HG02938 (cell line): ENCODE data around the gene ATP2B2.

Source experiments
- ATAC-seq: cut with Tn5 transposase; IDR thresholded peaks from one replicate; pipeline ENCODE4 v1.9.1; 2021; ENCODE audit warnings: mild to moderate bottlenecking, moderate library complexity; ENCODE audit not compliant: unreplicated experiment

Gene ATP2B2

GRCh38 chr3:10453431-10454163 is 51.8 kb downstream of the ATP2B2 start:
- ATAC-seq = no peak

GRCh38 chr3:10450494-10451440 is 54.6 kb downstream of the ATP2B2 start:
- no peak for ATAC-seq

DNA sequence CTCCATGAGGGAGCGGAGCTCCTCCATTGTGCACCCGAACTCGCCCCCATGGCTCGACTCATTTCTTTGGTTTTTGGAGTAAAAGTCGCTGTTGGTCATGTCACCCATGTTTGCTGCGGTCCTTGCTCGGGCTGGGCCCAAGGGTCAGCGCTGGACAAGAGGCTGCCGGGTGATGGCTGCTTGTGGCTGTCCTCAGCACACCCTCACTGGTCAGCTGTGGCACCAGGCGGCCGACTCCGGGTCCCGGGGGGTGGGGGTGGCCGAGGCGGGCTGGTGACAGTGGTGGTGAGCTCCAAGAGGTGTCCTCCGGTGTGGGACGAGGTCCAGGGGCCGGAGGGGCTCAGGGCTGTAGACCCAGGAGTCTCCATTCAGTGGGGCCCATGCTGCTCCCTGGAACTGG is 56.0 kb downstream of the ATP2B2 start:
- ATAC-seq = no peak

DNA sequence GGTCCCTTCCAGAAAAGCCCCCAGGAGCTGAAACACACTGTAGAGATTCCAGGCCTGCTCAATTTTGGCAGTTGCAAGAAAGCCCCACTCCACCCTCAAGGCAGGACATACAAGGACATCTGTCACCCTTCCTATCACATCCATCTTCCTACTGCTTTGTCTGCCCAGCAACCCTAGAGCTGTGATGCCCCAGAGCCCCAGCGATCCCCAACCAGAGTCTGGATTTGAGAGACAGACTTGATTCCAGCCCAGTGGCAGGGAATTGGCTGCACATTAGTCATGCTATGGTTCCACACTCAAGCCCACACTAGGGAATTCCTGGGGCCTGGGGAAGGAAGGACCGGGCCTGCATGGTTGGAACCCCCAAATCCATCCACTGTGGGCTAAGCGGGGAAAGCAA is 56.8 kb downstream of the ATP2B2 start:
- no peak for ATAC-seq

DNA sequence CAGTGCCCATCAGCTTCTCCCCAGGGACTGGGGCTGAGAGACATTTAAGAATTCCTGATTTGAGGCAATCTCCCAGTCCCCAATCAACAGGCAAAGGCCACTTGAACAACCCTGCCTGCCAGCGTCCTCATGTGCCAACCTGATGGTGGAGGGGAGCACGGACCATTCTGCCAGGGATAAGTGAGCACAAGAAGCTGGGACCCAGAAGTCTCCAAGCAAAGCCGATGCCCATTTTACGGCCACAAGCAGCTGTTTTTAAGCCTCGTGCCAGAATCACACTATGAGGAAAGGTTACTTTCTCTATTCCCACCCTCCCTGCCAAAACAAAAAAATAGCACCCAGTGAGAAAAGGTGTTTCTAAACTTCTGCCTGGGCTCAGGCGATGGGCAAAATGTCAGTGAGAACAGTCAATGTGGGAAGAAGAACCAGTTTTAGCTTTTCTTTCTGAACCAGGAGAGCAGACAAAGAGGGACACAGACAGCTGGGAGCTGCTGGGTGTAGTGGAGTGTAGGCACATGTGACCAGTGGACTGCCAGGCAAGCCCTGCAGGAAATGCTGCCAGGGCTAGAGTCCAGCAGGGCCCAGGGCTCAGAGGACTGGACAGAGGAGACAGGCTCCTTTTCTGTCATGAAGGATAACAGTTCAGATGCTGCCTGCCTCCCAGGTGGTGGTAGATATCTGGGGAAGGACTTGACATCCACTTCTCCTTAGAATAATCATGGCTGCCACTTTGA is 57.7 kb downstream of the ATP2B2 start:
- no peak for ATAC-seq

- no peak for ATAC-seq
These were observed 58.3 kb downstream of the ATP2B2 start for GRCh38 chr3:10447110-10447509.

DNA sequence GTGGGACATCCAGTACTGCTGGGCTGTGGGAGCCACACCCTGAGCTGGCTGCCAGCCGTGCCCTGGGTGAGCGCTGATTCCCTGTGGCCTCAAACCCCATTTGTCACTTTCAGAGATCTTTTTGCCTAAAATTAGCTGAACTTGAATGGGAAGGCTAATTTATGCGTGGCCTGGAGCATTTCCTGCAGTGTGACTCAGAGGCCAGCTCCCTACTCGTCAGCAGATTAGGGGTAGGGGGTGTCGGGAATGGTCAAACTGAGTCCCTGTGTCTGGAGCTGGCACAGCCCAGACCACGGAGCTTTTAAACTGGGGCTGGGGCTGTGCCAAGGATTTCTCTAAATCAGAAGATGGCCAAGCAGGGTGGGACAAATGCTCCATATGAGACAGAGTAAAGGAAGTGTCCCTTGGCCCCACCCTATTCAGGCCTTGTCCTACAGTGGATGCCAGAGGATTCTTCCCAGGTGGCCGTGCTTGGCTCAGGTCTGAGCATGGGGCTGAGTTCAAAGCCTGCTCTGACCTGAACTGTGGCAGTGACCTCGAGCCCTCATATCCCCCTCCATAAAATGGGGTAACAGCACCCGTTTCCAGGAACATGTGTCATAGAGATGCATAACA is 59.7 kb downstream of the ATP2B2 start:
- no peak for ATAC-seq

DNA sequence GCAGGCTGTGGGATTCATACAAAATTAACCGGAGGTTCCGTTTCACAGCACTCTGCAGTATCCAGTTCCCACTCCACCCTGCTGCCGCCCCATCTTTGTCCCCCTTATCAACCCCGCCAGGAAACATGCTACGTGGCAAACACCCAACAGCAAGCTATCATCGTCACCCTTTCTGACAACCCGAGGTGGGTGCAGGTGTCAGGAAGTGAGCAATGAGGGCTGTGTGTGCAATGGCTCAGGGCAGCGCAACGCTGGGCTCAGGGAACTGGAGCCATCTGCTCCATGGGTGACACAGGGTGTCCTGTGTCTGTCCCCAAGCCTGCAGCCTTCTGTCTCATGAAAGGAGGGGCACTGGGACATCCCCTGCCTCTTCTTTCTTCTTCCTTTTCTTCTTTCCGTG is 60.9 kb downstream of the ATP2B2 start:
- ATAC-seq = no peak

DNA sequence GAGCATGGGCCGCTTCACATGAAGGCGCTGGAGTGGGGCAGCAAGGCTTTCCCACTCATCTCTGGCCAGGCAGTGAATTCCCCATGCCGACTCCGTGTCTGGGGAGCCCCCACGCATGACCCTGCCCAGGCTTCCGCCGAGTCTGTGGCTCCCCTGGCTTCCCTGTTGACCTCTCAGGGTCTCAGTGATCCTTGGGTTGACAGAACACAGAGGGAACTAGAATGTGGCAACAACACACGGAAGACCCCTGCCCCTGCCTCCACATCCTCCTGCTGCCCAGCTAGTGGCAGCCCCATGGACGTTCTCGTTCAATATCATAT is 61.3 kb downstream of the ATP2B2 start:
- no peak for ATAC-seq

DNA sequence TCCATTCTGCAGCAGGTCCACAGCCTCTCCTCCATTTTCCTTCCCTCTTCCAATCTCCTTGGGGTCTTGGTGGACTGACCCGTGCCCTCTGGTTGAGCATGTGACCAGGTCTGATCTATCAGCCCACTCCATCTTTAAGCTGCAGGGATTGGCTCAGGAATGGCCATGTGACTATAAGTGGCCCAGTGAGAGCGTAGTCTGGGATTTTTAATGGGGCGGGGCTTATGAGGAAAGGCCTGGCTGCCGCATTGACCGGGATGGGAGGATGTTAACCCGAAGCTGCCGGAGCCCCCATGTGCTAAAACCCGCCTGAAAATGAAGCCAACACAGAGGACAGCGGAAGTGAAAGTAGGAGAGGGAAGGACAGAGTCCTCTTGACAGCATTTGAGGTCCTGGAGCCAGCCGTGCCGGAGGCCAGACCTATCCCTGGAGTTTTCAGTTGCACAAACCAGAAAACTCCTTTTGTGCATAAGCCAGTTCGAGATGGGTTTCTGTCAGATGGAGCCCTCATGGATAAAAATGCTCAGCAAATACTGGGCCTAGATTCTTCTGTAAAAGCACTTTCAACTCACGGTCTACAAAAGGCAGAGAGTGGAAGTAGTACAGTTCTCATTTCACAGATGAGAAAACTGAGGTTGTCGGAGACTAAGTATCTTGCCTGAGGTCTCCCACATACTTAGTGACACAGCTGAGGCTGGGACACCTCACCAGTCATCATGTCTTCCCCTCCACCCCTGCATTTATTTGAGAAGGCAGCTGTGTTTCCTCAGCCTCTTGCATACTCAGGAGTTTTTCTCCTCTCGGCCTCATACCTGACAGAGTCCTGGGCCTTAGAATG is 61.9 kb downstream of the ATP2B2 start:
- no peak for ATAC-seq

DNA sequence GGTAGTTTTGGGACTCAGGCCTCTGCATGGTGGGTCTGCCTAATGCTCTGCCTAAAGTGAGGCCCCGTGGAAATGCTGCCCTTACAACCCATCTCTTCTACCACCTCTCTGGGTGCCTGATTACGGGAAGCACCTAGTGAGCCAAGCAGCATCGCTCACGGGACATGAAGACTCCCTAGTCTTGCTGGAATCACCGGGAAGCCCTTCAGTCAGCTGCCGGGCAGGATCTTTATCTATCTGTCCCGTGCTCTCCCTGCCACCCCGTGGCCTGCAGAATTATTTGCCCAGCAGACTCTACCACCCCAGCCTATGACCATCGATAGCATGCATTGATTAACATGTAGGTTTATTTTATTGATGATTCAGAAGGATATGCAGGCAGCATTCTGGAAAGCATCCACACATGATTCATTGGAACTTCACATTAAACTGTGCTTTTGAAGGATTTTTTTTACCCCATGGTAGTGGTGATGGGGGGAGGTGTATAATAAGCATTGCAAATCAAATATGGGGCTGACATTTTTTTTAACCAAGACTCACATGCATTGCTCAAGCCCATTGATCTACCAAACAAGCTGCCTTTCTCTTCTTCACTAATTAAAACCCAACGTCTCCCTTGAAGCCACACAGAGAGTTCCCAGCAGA is 63.1 kb downstream of the ATP2B2 start:
- ATAC-seq = no peak

DNA sequence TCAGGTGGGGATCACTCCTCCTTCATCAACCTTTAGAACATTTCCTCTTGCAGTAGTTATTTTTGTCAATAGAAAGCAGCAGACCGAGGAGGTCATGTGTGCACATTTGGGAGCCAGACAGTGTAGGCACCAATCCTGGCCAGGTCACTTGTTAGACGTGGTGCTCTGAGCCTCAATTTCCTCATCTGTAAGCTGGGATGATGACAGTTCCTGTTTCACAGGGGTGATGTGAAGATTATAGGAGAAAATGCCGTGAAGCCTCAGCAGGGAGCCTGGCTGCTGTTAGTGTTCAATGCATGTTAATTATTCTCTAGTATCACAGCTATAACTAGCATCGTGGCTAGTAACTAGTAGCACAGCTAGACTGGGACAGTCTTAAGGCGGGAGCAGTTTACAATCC is 64.7 kb downstream of the ATP2B2 start:
- ATAC-seq = no peak

GRCh38 chr3:10438902-10439610 is 66.3 kb downstream of the ATP2B2 start:
- ATAC-seq = no peak

- no peak for ATAC-seq
These were observed 67.1 kb downstream of the ATP2B2 start for GRCh38 chr3:10437995-10438901.

- ATAC-seq = no peak
These were observed 68.0 kb downstream of the ATP2B2 start for GRCh38 chr3:10437272-10437994.

- ATAC-seq = no peak
These were observed 69.5 kb downstream of the ATP2B2 start for GRCh38 chr3:10435850-10436249.

- no peak for ATAC-seq
These were observed 70.4 kb downstream of the ATP2B2 start for GRCh38 chr3:10434938-10435336.
